Mesenteric fat pad (tissue), 1 donor: ENCODE data around the gene CDT1. TPM values are rescaled to one million over a fixed set of nuclear protein-coding genes. Genes with fewer than 3 reads are reported as not detected.

Experiments used
- DNase-seq: peaks from one replicate; pipeline ENCODE4 v3.0.0-alpha.2; 2020; ENCODE audit warnings: low spot score
- total RNA-seq: library from RNA; stranded (reverse); fragmentation: NEBNext Ultra II Directional; extraction: Animal tissue kit (Norgen Biotek cat#: 25700); gene quantifications from one replicate; pipeline ENCODE4 v1.2.1, GENCODE V29; 2021
- donor health status: DM: yes; HTN: yes; CAD: no.

Gene CDT1
- total RNA-seq, 1 donor from 2014 or later, result 0.22 TPM

DNA sequence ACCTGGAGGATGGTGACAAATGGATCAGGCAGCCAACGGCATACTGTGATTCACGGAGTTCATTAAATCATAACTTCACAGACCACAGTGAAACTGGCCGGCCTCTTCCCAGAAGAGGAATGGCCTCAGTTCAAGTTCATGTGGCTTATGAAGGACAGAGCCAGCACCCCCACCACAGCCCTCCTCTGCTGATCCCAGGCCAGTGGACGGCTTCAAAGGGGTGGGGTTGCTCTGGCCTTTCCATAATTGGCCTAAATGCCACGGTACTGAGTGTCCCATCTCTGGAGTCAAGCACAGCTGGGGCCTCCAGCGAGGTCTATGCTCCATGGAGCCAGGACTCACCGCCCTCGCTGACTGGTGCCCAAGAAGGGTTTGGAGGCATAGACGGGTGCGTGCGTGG, 31.8 kb downstream of the CDT1 start:
- no peak for DNase-seq

DNA sequence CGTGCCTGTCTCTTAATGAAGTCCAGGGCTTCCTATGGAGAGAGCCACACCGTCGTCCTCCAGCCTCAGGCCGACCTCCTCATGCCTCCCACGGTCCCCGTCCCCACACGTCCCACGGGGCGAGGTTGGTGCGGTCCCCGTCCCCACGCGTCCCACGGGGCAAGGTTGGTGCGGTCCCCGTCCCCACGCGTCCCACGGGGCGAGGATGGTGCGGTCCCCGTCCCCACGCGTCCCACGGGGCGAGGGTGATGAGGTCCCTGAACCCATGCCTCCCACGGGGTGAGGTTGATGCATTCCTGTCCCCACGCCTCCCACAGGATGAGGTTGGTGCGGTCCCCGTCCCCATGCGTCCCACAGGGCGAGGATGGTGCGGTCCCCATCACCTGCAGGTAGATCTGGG, 32.2 kb downstream of the CDT1 start:
- DNase-seq, result no peak

DNA sequence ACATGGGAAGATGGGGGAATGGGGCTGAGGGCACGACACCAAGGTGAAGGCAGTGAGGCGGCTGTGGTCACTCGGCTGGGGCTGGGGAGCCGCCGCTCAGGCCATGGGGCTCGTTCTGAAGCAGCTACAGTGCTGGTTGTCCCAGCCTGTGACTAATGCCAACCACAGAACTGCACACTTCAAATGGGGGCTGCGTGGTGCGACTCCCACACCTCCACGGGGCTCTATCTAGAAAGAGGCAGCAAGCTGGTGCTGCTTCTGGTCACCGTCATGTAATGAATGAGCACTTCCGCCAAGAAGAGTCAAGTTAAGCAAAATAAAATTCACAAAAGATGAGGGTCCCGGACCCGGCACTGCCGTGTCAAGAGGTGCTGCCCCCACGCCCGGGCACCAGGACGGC, 33.2 kb downstream of the CDT1 start:
- DNase-seq, result no peak

DNA sequence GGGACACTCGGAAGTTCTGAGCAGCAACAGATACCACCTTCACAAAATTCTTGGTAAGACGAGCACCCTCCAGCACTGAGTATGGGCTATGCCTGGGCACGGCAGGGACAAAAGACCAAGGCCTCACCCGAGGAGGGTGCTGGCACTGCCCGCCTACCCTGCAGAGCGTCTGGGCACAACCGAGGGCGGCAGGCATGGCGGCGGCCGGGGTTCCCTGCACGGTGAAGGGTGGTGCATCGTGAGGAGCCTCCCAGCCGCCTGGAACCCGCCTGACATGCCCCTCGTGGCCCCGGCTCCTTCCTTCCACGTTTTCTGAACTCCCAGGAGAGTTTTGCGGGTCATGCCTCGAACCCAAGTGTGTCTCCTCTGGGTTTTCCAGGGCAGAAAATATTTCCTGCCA, 34.2 kb downstream of the CDT1 start:
- DNase-seq, result no peak

DNA sequence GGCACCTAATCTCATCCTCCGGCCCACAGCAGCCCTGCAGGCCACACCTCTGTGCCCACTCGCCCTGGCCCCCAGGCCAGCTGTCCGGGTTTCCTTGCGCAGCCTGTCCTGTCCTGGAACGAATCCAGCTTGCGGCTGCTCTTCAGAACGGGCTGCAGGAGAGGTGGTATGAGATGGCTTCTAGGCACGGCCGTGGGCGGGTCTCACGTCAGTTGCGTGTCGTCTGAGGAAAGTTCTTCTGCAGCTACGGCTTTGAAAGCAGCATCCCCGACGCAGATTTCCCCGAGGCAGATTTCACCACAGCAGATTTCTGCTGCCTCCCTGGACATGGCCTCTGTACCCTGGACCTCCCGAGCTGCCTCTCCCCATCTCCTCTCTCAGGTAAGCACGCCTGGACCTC, 35.0 kb downstream of the CDT1 start:
- no peak for DNase-seq

DNA sequence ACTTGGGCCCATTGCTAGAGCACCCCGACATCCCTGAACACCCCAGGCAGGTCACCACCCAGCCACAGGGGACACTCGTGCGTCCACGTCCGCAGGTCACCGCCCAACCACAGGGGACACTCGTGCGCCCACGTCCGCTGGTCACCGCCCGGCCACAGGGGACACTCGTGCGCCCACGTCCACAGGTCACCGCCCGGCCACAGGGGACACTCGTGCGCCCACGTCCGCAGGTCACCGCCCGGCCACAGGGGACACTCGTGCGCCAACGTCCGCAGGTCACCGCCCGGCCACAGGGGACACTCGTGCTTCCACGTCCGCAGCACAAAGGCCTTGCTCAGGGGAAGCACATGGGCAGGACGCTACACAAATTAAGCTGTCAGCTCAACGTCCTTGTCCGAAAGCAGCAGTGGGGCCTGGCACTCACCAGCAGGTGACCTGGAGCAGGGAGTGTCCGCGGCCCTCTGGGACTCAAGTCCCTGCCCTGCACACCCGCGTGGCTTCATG, 35.5 kb downstream of the CDT1 start:
- DNase-seq, result no peak

DNA sequence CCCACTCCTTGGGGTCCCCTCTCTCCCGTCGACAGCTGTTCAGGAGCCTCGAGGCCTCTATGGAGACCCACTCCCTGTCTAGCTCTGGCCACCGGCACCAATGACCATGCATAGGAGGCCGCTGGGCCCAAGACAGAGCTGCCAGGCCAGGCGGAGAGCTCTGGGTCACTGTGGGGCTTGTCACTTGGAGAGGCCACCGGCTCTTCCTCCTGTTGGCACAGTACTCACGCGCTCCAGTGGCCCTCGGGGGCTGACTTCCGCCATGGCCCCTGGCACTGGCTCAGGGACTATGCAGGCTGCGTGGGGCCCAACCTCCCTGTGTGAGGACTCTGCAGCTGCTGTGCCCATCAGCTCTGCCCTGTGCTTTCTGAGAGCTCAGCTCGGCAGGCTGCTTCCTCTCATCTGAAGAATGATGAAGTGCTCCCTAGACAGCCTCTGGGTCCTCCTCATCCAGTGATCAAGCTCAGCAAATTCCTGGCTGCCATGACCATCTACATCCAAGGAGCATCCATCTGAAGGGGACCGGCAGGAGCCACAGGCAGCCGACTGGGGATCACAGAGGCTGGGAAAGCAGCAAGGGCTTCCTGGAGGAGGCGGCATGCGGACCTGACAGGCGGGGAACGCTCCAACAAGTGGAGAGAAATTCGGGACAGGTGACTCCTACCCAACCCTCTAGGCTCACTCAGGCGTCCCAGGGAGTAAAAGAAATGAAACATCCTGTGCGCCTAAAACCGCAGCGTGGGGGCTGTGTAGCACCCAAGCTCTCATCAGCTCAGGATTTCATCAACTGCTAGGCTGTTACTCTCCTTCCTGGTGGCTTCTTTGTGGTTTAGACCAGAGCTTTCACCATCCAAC, 36.4 kb downstream of the CDT1 start:
- DNase-seq, result no peak

DNA sequence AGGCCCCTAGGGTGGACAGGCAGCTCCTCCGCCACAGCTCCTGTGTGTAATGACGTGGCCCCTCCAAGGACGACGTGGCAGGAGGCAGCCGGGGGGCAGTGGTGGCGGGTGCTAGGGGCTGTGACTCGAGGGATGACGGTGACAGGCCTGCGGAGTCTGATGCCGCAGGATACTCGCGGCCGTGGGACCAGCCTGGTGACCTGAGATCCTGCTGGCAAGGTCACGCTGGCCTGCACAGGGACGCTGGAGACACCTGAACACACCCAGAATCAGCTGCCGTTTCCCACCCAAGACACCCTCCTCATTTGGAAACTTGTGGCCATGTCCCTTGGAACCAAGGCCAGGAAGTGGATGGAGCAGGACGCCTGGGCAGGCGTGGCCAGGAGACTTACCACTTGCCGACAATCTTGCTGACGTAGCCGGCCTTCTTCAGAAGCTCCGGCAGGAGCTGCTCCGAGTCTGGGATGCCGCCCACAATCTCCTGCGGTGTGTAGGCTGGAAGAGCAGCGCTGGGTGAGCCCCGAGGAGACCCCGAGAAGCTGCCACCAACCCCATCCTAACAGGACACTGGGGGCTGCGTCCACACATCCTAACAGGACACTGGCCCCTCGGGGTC, 37.1 kb downstream of the CDT1 start:
- DNase-seq, result no peak

DNA sequence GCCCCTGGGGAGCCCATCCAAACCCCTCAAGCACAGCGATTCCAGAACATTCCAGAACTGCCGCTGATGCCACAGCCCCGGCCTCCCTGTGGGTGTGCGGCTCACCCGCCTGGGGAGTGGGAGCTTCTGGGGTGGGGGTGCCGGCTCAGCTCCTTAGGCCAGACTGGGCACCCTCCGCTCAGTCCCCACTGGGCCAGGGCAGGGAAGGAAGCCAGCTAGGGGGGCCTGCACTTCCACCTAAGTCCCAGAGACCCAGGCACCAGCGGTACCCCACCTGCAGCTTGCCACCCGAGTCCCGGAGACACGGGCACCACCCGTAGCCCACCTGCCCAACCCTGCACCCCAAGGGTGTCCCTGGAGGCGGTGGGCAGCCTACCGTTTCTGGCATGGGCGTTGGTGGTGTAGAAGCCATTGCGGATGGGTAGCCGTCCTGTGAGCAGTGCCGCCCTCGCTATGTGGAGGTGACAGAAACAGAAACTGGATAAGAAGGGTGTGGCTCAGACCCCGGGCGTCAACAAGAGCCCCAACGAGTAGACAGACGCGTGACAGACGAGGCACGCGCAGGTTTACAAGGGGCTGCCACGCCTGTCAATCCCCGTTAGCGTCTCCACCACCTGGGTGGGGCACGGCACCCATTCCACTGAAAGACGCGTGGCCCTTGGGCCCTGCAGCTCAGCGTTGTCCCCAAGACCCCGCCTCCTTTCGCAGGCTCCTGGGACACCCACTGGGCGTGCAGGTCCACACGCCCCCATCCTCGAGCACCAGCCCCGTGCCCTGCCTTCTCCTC, 38.1 kb downstream of the CDT1 start:
- DNase-seq, result no peak

DNA sequence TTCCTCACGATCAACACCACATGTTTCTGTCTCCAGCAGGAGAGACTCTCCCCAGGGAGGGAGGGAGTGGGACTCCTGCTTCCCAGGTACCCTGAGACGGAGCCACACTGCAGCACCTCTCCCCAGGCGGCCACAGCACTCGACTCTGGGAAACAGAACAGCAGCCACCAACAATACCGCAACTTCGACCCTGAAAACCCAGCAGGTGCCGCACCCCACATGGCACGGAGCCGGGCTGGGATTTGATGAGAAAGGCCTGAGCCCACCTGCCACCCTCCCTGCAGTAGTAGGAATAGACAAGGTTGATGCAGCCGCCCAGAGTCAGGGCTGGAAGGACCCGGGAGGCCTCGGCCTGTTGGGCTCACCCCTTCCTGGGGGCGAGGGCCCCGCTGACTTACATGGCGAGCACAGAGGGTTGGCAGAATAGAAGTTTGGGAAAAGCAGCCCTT, 38.7 kb downstream of the CDT1 start:
- no peak for DNase-seq

DNA sequence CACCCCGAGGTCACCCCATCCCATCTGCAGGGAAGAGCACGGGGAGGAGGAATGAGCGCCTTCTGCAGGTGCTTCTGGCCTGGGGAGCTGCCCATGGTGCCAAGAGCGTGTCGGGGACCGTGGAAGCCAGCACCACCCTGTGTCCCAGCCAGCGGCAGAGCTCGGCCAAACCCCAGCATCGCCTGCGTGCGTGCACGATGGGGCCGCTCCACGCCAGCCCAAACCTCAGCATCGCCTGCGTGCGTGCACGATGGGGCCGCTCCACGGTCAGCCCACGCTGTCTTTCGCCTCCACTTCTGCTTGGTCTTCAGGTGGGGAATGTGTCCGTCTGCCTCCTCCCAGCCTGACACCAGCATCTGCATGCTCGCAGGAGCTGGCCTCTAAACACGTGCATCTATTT, 39.2 kb downstream of the CDT1 start:
- no peak for DNase-seq

DNA sequence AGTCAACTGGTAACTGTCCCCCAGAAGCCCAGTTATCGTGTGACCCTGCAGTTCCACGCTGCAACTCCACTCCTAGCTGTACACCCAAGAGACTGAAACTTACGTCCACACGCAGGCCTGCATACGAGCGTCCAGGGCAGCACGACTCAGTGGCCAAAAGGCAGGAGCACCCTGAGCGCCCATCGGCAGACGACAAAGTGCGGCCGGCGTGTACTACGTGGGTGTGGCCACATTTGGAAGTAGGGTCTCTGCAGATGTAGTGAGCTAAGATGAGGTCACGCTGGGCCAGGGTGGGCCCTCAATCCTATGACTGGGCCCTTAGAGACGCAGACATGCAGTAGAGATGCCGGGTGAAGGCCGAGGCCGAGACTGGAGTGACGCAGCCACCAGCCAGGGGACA, 39.7 kb downstream of the CDT1 start:
- DNase-seq, result no peak

DNA sequence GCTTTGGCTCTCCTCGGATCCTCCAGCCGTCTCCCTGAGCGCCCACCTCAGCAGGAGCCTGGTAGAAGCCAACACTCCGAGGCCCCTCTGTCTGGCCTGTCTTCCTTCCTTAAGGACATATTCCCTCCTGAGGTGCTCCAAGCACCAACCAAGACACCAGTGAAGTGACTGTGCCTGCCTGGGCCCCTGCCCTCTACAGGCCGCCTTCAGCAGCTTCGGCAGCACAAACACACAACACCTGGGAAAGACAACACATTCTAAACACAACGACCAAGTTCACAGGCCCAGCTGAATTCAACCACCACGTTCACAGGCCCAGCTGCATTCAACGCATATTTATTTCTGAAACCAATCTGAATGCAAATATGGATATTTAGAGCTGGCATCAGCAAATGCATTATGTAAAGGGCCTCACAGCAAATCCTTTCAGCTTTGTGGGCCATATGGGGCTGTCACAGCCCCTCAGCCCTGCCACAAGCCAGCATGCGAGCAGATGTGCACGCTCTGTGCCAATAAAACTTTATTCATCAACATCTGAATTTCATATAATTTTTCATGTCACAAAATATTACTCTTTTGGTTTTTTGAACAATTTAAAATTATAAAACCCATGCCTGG, 40.9 kb downstream of the CDT1 start:
- no peak for DNase-seq

DNA sequence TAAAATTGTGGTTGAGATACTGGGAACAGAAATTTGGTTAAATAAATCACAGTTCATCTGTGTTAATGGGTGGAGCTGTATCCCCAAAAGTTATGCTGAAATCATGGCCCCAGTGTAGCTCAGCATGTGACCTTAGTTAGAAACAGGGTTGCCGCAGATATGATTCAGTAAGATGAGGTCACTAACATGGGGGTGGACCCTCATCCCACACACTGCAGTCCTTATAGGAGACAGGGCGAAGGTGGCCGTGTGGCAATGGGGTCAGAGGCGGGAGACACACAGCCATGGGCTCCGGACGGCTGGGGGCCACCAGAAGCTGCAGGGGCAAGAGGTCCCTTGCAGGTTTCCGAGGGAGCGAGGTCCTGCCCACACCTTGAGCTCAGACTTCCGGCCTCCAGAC, 42.5 kb downstream of the CDT1 start:
- DNase-seq, result no peak

DNA sequence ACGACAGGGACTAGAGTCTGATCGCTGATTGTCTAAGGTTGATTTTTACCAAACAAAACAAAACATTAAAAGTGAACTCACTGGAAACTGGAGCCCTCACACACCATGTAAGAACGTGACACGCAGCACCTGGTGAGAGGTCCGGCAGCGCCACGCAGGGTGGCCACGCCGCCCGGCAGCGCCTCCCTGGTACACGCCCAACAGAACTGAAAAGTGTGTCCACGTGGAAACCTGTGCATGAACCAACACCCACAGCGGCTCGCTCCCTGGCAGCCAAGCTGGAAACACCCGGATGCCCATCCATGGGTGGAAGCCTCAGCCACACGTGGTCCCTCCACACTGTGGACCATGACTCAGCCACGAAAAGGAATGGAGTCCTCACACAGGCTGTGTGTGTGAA, 44.1 kb downstream of the CDT1 start:
- no peak for DNase-seq

DNA sequence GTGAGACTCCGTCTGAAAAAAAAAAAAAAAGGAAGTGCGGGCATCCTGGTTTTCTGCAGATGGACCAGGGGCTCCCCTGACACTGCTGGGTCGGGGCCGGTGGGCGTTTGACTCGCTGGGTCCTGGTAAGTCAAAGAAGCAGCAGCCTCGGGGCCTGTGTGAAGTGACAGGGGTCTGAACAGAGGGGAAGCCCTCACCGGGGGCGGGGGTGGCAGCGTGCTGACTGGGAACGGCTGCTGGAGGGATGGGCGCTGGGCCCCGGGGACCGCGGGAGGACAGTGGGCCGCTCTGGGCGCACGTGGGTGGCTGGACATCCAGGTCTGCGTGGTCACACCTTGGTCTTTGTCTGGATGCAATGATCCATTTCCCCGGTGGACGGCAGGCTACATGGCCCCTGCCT, 45.0 kb downstream of the CDT1 start:
- no peak for DNase-seq

DNA sequence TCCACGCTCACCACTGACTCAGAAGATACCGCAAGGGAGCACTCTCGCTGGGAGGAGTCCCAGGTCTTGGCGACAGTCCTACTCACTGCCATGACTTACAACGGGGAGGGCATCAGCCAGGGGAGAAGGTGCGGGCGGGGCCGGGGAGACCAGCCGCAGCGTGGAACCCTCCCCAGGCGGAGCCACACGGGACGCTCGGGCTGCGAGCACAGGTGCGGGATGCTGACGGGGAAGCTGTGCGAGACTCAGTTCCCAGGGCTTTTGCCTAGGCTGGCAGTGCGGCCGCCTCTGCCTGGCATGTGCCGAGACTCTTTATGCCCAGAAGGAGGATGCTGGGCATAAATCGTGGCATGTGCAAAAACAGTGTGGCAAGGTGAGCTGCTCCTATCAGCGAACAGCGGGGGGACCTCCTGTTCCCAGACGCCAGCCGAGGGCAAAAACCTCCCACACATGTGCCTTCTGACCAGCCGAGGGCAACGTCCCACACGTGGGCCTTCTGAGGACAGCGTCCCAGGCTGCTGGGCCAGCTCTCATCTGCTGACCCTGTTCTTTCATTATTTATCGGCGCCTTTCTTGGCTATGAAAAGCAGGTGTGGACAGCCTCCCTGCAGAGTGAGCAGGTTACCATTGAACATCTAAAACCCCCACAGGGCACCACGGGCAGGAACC, 47.1 kb downstream of the CDT1 start:
- no peak for DNase-seq

DNA sequence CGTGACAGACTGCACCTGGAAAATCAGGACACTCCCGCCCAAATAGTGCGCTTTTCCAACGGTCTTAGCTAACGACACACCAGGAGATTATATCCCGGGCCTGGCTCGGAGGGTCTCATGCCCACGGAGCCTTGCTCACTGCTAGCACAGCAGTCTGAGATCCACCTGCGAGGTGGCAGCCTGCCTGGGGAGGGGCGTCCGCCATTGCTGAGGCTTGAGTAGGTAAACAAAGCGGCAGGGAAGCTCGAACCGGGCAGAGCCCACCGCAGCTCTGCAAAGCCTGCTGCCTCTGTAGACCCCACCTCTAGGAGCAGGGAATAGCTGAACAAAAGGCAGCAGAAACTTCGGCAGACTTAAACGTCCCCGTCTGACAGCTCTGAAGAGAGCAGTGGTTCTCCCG, 48.0 kb downstream of the CDT1 start:
- no peak for DNase-seq

DNA sequence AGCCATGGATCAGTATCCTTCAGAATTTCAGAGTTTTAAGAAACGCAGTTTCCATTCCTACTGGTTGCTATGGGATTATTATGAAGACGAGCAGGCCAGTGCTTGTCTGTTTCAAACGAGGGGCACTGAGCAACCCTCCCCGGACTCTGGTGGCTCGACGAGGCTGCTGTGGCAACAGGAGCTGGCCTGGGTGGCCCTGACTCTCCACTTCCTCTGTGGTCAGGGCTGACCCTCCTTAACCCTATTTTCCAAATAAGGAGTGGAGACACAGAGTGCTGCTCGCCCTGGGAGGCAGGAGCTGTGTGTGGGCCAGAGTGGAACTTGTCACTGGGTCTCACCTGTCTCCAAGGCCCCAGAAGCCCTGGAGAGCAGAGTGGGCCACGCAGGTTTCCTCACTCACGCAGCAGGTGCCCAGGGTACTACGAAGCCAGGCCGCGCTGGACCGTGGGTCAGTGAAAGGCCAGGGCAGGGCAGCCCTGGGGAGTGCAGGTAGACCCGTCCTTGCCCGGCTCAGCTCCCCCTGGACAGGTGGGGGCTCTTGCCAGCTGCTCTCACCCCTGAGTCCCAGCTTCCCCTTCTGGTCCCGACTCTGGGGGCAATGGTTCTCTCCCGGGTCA, 49.8 kb downstream of the CDT1 start:
- DNase-seq, result no peak

DNA sequence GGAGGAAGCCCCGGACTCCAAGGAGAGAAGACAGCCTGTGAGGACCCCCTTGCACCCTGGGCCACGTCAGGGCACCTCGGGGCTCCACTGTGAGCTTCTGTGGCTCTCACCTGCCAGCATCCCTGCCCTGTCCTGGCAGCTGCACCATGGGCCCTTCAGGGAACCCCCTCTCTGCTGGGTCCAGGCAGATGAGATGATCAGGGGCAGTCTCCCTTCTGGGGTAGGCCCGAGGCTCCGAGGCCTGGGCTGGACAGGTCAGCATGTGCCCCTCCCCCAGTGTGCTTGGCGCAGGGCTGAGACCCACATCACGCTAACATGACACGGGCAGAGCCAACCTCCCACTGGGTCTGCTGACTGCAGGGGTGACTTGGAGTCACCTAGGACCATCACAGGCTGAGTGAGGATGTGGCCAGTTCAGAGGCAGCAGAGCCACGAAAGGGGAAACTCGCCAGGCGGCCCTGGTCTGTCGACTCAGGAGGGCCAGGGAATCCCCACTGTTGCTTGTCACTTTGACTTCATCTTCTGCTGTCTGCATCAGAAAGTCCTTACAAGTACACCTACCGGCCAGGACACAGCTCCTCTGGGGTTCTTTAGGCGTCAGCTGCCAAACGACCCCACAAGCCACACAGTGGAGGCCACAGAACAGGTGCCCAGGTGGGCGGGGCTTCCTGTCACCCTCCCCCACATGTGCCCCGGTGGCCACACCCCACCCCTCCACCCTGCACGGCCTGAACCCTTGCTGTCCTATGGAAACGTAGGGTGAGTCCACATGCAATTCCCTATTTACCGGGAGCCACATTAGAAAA, 50.9 kb downstream of the CDT1 start:
- no peak for DNase-seq
